Keratinocyte (primary cell): ENCODE results near the gene RNF157.

Experiments
- EZH2 ChIP-seq: IDR thresholded peaks from one replicate; pipeline ENCODE4 v1.6.1; 2012; ENCODE audit warnings: inconsistent platforms, mild to moderate bottlenecking, low read length, moderate library complexity
- TF ChIP-seq, protein P1 (sequence below), 3 experiments: IDR thresholded peaks in 1 of 3; conservative IDR thresholded peaks in 1 of 3; optimal IDR thresholded peaks in 1 of 3; 2 replicates in 2 of 3; 3 replicates in 1 of 3; pipeline versions ENCODE3 to v1.5.1; 2011; ENCODE audit warnings: low read length in 3 of 3, mild to moderate bottlenecking in 3 of 3, moderate library complexity in 2 of 3, control low read depth in 1 of 3, inconsistent platforms in 1 of 3; ENCODE audit not compliant: insufficient read depth in 2 of 3; ENCODE audit errors: extremely low read depth in 1 of 3

DNA sequence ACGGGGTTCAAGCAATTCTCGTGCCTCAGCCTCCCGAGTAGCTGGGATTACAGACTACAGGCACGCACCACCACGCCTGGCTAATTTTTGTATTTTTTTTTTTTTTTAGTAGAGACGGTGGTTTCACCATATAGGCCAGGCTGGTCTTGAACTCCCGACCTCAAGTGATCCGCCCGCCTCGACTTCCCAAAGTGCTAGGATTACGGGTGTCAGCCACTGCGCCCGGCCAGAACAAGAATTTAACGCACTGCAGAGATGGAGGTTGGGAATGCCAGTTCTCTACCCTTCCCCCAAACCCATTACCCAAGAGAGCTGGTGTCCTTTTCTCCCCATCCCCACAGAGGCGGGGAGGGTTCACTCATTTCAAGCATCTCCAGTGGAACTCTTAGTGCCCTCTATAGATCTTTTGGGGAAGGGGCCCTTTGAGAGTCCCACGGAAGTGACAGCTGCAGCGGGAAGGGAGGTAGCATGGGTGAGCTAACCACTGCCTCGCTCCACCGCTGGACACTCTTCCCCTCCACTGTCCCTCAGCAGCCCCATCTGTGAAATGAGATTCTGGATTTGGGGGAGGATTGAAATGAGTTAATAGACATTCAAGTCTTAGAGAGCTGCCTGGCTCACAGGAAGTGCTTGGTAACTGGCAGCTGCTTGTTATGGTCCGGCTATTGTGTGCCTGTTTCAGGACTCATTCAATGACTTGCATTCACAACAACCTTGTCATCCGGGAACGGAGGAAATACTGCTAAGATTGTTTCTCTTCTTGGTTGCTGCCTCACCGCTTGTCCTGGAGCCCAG, 21.3 kb upstream of the RNF157 start:
- TF ChIP-seq, protein P1, sequence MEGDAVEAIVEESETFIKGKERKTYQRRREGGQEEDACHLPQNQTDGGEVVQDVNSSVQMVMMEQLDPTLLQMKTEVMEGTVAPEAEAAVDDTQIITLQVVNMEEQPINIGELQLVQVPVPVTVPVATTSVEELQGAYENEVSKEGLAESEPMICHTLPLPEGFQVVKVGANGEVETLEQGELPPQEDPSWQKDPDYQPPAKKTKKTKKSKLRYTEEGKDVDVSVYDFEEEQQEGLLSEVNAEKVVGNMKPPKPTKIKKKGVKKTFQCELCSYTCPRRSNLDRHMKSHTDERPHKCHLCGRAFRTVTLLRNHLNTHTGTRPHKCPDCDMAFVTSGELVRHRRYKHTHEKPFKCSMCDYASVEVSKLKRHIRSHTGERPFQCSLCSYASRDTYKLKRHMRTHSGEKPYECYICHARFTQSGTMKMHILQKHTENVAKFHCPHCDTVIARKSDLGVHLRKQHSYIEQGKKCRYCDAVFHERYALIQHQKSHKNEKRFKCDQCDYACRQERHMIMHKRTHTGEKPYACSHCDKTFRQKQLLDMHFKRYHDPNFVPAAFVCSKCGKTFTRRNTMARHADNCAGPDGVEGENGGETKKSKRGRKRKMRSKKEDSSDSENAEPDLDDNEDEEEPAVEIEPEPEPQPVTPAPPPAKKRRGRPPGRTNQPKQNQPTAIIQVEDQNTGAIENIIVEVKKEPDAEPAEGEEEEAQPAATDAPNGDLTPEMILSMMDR (optimal IDR thresholded peaks at IDR 0.05 in 1 of 3, IDR thresholded peaks at IDR 0.05 in 1 of 3, conservative IDR thresholded peaks at IDR 0.05 in 1 of 3; ENCODE audit: extremely low read depth in 1 of 3, insufficient read depth in 2 of 3, low read length in 3 of 3) = no peak
- no peak for TF ChIP-seq EZH2
